HEK293 (cell line): ENCODE measurements around the gene SWT1.

Source experiments
- CTCF ChIA-PET: fragments of 350-600 bp; formaldehyde crosslinking; extraction: SDS; loops from one replicate; lab custom pipeline; 2021; ENCODE audit warnings: antibody characterized with exemption; lab: Yijun Ruan, JAX
- POLR2A ChIA-PET: fragments of 300-600 bp; formaldehyde crosslinking; extraction: SDS; loops from one replicate; lab custom pipeline; 2020; ENCODE audit warnings: antibody characterized with exemption, inconsistent platforms; lab: Yijun Ruan, JAX
- H3K27ac ChIP-seq: fragments of 200-500 bp; sonication (Bioruptor generic); 2 replicates; pipeline ENCODE4 v1.5.1; 2014; ENCODE audit warnings: low read depth, low read length, control low read depth, inconsistent platforms; ENCODE audit errors: extremely low read depth
- H3K36me3 ChIP-seq, 2 experiments: fragments of 200-500 bp in 1 of 2; sonication (Bioruptor generic) in 1 of 2; 1 replicate in 1 of 2; 2 replicates in 1 of 2; pipeline ENCODE4 v1.5.1; 2014 to 2017; ENCODE audit warnings: inconsistent platforms in 2 of 2, low read length in 2 of 2; ENCODE audit not compliant: control insufficient read depth in 2 of 2, insufficient read depth in 1 of 2
- H3K4me1 ChIP-seq: fragments of 200-500 bp; sonication (Bioruptor generic); 2 replicates; pipeline ENCODE4 v1.5.1; 2014; ENCODE audit warnings: mild to moderate bottlenecking, low read length, inconsistent platforms; ENCODE audit not compliant: control insufficient read depth, insufficient read depth
- H3K4me3 ChIP-seq: 2 replicates; pipeline ENCODE4 v1.5.1; 2011; ENCODE audit warnings: low read depth, mild to moderate bottlenecking, control low read depth, low read length, moderate library complexity
- H3K9me3 ChIP-seq: fragments of 200-500 bp; sonication (Bioruptor generic); 2 replicates; pipeline ENCODE4 v1.5.1; 2014; ENCODE audit warnings: low read depth, low read length, inconsistent platforms; ENCODE audit not compliant: control insufficient read depth, insufficient read depth
- AEBP2 ChIP-seq: fragments of 450-650 bp; formaldehyde crosslinking; IDR thresholded peaks from 2 replicates; pipeline ENCODE4 v1.5.1; 2016; ENCODE audit warnings: missing biosample characterization, missing genetic modification characterization, borderline replicate concordance
- CTCF ChIP-seq: fragments of 450-650 bp; formaldehyde crosslinking; IDR thresholded peaks from 2 replicates; pipeline ENCODE4 v1.5.1; 2016; ENCODE audit warnings: missing biosample characterization, missing genetic modification characterization
- PRDM6 ChIP-seq: fragments of 450-650 bp; formaldehyde crosslinking; IDR thresholded peaks from 2 replicates; pipeline ENCODE4 v1.5.1; 2017; ENCODE audit warnings: missing biosample characterization, missing genetic modification characterization
- REPIN1 ChIP-seq: fragments of 450-650 bp; formaldehyde crosslinking; IDR thresholded peaks from 2 replicates; pipeline ENCODE4 v1.5.1; 2017; ENCODE audit warnings: missing biosample characterization, missing genetic modification characterization, low read depth
- ZFP41 ChIP-seq: fragments of 450-650 bp; formaldehyde crosslinking; IDR thresholded peaks from 2 replicates; pipeline ENCODE4 v1.5.1; 2016; ENCODE audit warnings: missing biosample characterization, missing genetic modification characterization, borderline replicate concordance
- ZIC2 ChIP-seq: fragments of 450-650 bp; formaldehyde crosslinking; IDR thresholded peaks from 2 replicates; pipeline ENCODE4 v1.5.1; 2016; ENCODE audit warnings: missing biosample characterization, missing genetic modification characterization
- ZNF175 ChIP-seq: fragments of 450-650 bp; formaldehyde crosslinking; IDR thresholded peaks from 2 replicates; pipeline ENCODE4 v1.5.1; 2016; ENCODE audit warnings: missing biosample characterization, missing genetic modification characterization
- ZNF19 ChIP-seq: fragments of 450-650 bp; formaldehyde crosslinking; IDR thresholded peaks from 2 replicates; pipeline ENCODE4; 2016; ENCODE audit warnings: missing biosample characterization, missing genetic modification characterization, low read depth
- ZNF2 ChIP-seq: fragments of 450-650 bp; formaldehyde crosslinking; IDR thresholded peaks from 2 replicates; pipeline ENCODE4 v1.5.1; 2016; ENCODE audit warnings: missing biosample characterization, missing genetic modification characterization
- ZNF26 ChIP-seq: fragments of 450-650 bp; formaldehyde crosslinking; IDR thresholded peaks from 2 replicates; pipeline ENCODE4 v1.5.1; 2016; ENCODE audit warnings: missing biosample characterization, missing genetic modification characterization
- ZNF302 ChIP-seq: fragments of 450-650 bp; formaldehyde crosslinking; IDR thresholded peaks from 2 replicates; pipeline ENCODE4 v1.5.1; 2016; ENCODE audit warnings: missing biosample characterization, missing genetic modification characterization, low read depth
- ZNF501 ChIP-seq: fragments of 450-650 bp; formaldehyde crosslinking; IDR thresholded peaks from 2 replicates; pipeline ENCODE4 v1.5.1; 2016; ENCODE audit warnings: missing biosample characterization, missing genetic modification characterization
- ZNF510 ChIP-seq: fragments of 450-650 bp; formaldehyde crosslinking; IDR thresholded peaks from 2 replicates; pipeline ENCODE4 v1.5.1; 2018; ENCODE audit warnings: mild to moderate bottlenecking, missing genetic modification characterization, missing biosample characterization; ENCODE audit not compliant: insufficient replicate concordance
- ZNF544 ChIP-seq: fragments of 450-650 bp; formaldehyde crosslinking; IDR thresholded peaks from 2 replicates; pipeline ENCODE4 v1.5.0; 2017; ENCODE audit warnings: missing biosample characterization, missing genetic modification characterization
- ZNF549 ChIP-seq: fragments of 450-650 bp; IDR thresholded peaks from 2 replicates; pipeline ENCODE4 v1.5.1; 2018; ENCODE audit warnings: missing biosample characterization, missing genetic modification characterization, mild to moderate bottlenecking, inconsistent platforms, moderate library complexity
- ZNF654 ChIP-seq: fragments of 450-650 bp; formaldehyde crosslinking; IDR thresholded peaks from 2 replicates; pipeline ENCODE4 v1.5.1; 2016; ENCODE audit warnings: low read depth, missing biosample characterization, missing genetic modification characterization
- ZNF658 ChIP-seq: fragments of 450-650 bp; formaldehyde crosslinking; IDR thresholded peaks from 2 replicates; pipeline ENCODE4; 2016; ENCODE audit warnings: missing biosample characterization, missing genetic modification characterization
- ZNF704 ChIP-seq: fragments of 450-650 bp; formaldehyde crosslinking; IDR thresholded peaks from 2 replicates; pipeline ENCODE4 v1.5.1; 2016; ENCODE audit warnings: missing biosample characterization, missing genetic modification characterization
- ZSCAN18 ChIP-seq: fragments of 450-650 bp; formaldehyde crosslinking; IDR thresholded peaks from 2 replicates; pipeline ENCODE4 v1.5.1; 2016; ENCODE audit warnings: missing biosample characterization, missing genetic modification characterization

Gene SWT1

GRCh38 chr1:185238447-185238846 is 81.5 kb downstream of the SWT1 start:
- H3K4me1 ChIP-seq: no peaks in the 10 kb centered on the region
- H3K9me3 ChIP-seq: no peaks in the 10 kb centered on the region
- no peak for TF ChIP-seq ZNF501 (tag by site-specific recombination)
- TF ChIP-seq ZNF19 (tag by site-specific recombination): no peak
- TF ChIP-seq ZNF510 (tag by site-specific recombination): no peak
- TF ChIP-seq ZNF544 (tag by site-specific recombination): no peak
- no peak for TF ChIP-seq PRDM6
- TF ChIP-seq ZNF175: no peak
- TF ChIP-seq ZNF654 (tag by site-specific recombination): no peak
- TF ChIP-seq ZIC2: no peak
- no peak for TF ChIP-seq ZNF658 (tag by site-specific recombination)
- no peak for TF ChIP-seq ZSCAN18
- TF ChIP-seq ZFP41 (tag by site-specific recombination): no peak
- no peak for TF ChIP-seq ZNF302 (tag by site-specific recombination)
- TF ChIP-seq REPIN1 (tag by site-specific recombination): no peak
- TF ChIP-seq ZNF2 (tag by site-specific recombination): no peak
- H3K4me3 ChIP-seq: no peak overlapping the region
- CTCF ChIA-PET: interaction anchor here (0.6 to 1.6 kb wide), 10 partner anchors 9 to 1250 kb away, joined by 3 to 11 read pairs (median 3); no protein-coding TSS in a partner anchor
- no peak overlapping the region for H3K27ac ChIP-seq
- POLR2A ChIA-PET: no interaction called here
- H3K36me3 ChIP-seq: no peaks in the 10 kb centered on the region

GRCh38 chr1:185239861-185240260 is 82.9 kb downstream of the SWT1 start:
- TF ChIP-seq ZSCAN18 (no peak), ZNF704 (tag by site-specific recombination) (no peak), ZNF26 (tag by site-specific recombination) (no peak), CTCF (tag by site-specific recombination) (no peak), AEBP2 (tag by site-specific recombination) (no peak), ZNF549 (tag by site-specific recombination) (no peak)
- ChIA-PET POLR2A (no interaction called here), CTCF (interaction anchor here (0.7 to 0.8 kb wide), 2 partner anchors 7 to 18 kb away, joined by 3 read pairs; no protein-coding TSS in a partner anchor)

More at GRCh38 chr1:185239861-185240260, 82.9 kb downstream of the SWT1 start:
- H3K4me1 ChIP-seq: no peaks in the 10 kb centered on the region
- no peak overlapping the region for H3K27ac ChIP-seq
- no peaks in the 10 kb centered on the region for H3K9me3 ChIP-seq
- no peak overlapping the region for H3K4me3 ChIP-seq
- H3K36me3 ChIP-seq: no peaks in the 10 kb centered on the region
